GM12892 (cell line): ENCODE data around the gene ANKRD9.

Source experiments
- POLR2A ChIP-seq: IDR thresholded peaks from 2 replicates; pipeline ENCODE4 v1.6.1; 2011; ENCODE audit warnings: low read depth, low read length, control low read depth
- POLR2AphosphoS5 ChIP-seq: IDR thresholded peaks from 2 replicates; pipeline ENCODE4 v1.6.1; 2011; ENCODE audit warnings: low read depth, low read length, control low read depth
- TAF1 ChIP-seq: IDR thresholded peaks from 2 replicates; pipeline ENCODE4 v1.6.1; 2011; ENCODE audit warnings: low read depth, mild to moderate bottlenecking, control low read depth, low read length, borderline replicate concordance

DNA sequence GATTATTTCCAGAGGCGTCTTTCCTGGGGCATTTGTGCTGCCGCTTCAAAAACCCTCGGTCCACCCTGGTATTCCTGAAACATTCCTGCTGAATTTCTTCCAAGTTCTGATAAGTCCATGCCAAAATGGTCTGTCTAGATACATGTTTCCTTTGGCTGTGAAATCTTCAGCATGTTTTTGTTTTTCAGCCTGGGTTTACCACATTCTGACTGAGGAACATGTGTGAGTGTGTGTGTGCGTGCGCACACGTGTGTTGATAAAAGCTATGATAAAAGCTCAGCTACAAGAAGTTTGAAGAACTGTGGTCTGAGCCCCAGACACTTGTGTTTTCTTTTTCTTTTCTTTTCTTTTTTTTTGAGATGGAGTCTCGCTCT is 22.4 kb downstream of the ANKRD9 start:
- TF ChIP-seq TAF1 (no peak), POLR2A (no peak), POLR2AphosphoS5 (no peak)
